ENCODE data around the gene LENG9. TPM values are rescaled to one million over a fixed set of nuclear protein-coding genes. Genes with fewer than 3 reads are reported as not detected.

Gene LENG9
- total RNA-seq, 2 experiments from 2014 or later, result 1.8 to 6.0 TPM

- H4K20me1 ChIP-seq (ENCODE audit: insufficient read depth, low read length), result no peaks in the 10 kb centered on the region
- no peak for TF ChIP-seq CTCF (conservative IDR thresholded peaks at IDR 0.05; ENCODE audit: low read length)
- no peak for TF ChIP-seq EZH2phosphoT487 (IDR thresholded peaks at IDR 0.05; ENCODE audit: borderline replicate concordance, low read depth, low read length)
- no peak overlapping the region for H3K4me2 ChIP-seq (ENCODE audit: low read length)
- H2AFZ ChIP-seq (ENCODE audit: low read length), result no peak overlapping the region
- ChIA-PET CTCF (ENCODE audit: unreplicated experiment) (no interaction called here), POLR2A (no interaction called here)
- H3K27ac ChIP-seq (ENCODE audit: low read depth, low read length, poor library complexity, severe bottlenecking), result no peak overlapping the region
- no peaks in the 10 kb centered on the region for H3K9me3 ChIP-seq (ENCODE audit: low read length)
- intact Hi-C loops (cut with micrococcal nuclease; ENCODE audit: unreplicated experiment), result no loop called here
- no peaks in the 10 kb centered on the region for H3K79me2 ChIP-seq (ENCODE audit: insufficient read depth, low read depth, low read length)
- H3K36me3 ChIP-seq (ENCODE audit: insufficient read depth, low read length), result no peaks in the 10 kb centered on the region
- no peak overlapping the region for H3K4me3 ChIP-seq (ENCODE audit: low read depth, low read length, poor library complexity, severe bottlenecking)
- H3K9me2 ChIP-seq (ENCODE audit: insufficient read depth, low read length), result no peaks in the 10 kb centered on the region
- peaks cover 9% of the 10 kb centered on the region for H3K4me1 ChIP-seq (ENCODE audit: insufficient read depth, low read length, poor library complexity, severe bottlenecking)
- BruUV-seq (replicated peaks), result no TSS peak
- no peak for DNase-seq (ENCODE audit: low spot score)
Measured at GRCh38 chr19:54416695-54417491, 46.7 kb downstream of the LENG9 start.

- intact Hi-C loops (cut with micrococcal nuclease; ENCODE audit: unreplicated experiment), result no loop called here
- BruUV-seq (replicated peaks), result no TSS peak
- Histone ChIP-seq H3K9me3 (ENCODE audit: low read length) (no peaks in the 10 kb centered on the region), H3K9me2 (ENCODE audit: insufficient read depth, low read length) (no peaks in the 10 kb centered on the region), H2AFZ (ENCODE audit: low read length) (no peak overlapping the region), H3K27ac (ENCODE audit: low read depth, low read length, poor library complexity, severe bottlenecking) (no peak overlapping the region), H3K36me3 (ENCODE audit: insufficient read depth, low read length) (no peaks in the 10 kb centered on the region), H4K20me1 (ENCODE audit: insufficient read depth, low read length) (no peaks in the 10 kb centered on the region), H3K4me2 (ENCODE audit: low read length) (no peak overlapping the region), H3K4me1 (ENCODE audit: insufficient read depth, low read length, poor library complexity, severe bottlenecking) (peaks cover 9% of the 10 kb centered on the region), H3K79me2 (ENCODE audit: insufficient read depth, low read depth, low read length) (no peaks in the 10 kb centered on the region), H3K4me3 (ENCODE audit: low read depth, low read length, poor library complexity, severe bottlenecking) (no peak overlapping the region)
- DNase-seq (ENCODE audit: low spot score), result no peak
- ChIA-PET POLR2A (no interaction called here), CTCF (ENCODE audit: unreplicated experiment) (no interaction called here)
- TF ChIP-seq CTCF (conservative IDR thresholded peaks at IDR 0.05; ENCODE audit: low read length) (no peak), EZH2phosphoT487 (IDR thresholded peaks at IDR 0.05; ENCODE audit: borderline replicate concordance, low read depth, low read length) (no peak)
Measured at GRCh38 chr19:54415901-54416673, 47.5 kb downstream of the LENG9 start.
